ENCODE data around the gene MYOM3.

The MYOM3 gene

GRCh38 chr1:24111996-24112779 is at the start of gene MYOM3:
TSS of gene MYOM3 (minus strand) at chr1:24112135. CDS start at chr1:24108636, 3,499 bp downstream.
- DNase-seq, result peak; percentile 14 to 18

- DNase-seq, result no peak
Measured at GRCh38 chr1:24161270-24161669, 49.3 kb upstream of the MYOM3 start.

DNA sequence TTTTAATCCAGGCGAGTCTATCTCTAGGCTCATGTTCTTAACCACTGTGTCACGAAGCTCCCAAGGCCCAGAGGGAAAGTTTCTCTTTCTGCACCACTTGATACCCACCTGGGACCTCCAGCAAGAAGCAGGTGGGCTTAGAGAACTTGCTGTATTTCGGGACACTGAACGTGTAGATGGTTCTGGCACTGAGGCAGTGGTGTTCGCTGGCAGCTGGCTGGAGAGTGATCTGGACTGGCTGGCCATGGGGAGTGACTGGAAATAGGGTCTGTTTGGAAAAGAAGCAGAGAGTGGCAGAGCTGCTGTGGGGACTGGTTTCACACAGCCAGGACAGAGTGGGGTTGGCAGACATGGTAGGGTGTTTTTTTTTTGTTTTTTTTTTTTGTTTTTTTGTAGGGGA is 47.4 kb upstream of the MYOM3 start:
- no peak for DNase-seq

- no peak for DNase-seq
Measured at GRCh38 chr1:24157918-24158481, 46.1 kb upstream of the MYOM3 start.

DNA sequence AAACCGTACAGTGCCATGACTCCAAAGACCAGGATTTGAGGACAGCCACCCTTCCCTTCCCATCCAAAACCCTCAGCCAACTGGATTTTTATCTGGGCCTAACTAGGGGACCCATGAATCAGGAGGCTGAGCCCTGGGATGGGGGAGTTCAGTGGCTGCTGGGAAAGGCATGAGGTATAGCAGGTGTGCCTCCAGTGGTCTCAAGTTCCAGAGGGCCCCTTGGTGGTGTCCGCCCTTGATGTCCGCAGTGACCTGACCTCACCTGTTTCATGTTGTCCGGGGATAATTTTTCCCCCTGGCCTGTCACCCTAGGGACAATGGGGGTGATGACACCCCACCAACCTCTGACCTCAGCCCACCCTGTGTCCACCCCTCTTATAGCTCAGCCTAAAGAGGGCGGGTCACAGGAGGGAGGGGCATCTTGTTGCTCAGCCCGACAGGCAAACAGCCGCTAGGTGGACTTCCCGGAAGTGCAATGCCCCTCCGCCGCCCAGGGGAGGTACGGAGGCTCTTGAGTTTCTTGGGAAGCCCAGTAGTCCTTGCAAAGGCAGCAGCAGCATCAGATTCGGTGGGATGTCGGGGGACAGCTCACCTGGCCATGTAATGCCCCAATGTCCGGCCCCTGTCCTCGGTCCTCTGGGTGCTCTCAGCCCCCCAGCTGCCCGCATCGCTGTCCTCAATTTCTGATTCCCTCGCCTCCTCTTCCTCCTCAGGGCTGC is 44.8 kb upstream of the MYOM3 start:
- DNase-seq, result no peak

- no peak for DNase-seq
Measured at GRCh38 chr1:24155011-24155782, 43.3 kb upstream of the MYOM3 start.

DNA sequence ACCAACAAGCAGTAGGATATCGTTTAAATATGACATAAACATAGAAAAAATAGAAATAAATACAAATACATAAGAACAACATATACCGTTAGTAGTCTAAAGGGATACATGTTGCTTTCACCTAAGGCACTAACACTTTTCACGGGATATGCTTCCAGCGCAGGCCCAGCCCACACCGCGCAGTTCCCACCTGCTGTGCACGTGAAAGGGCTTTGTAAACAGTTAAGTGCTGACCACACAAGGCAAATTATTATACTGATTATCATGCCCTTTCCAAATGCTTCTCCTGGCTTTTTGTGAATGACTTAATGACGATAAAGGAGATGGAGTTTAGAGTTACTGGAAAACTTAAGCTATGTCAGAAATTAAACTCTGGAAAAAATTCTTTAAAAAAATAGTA is 42.3 kb upstream of the MYOM3 start:
- no peak for DNase-seq

DNA sequence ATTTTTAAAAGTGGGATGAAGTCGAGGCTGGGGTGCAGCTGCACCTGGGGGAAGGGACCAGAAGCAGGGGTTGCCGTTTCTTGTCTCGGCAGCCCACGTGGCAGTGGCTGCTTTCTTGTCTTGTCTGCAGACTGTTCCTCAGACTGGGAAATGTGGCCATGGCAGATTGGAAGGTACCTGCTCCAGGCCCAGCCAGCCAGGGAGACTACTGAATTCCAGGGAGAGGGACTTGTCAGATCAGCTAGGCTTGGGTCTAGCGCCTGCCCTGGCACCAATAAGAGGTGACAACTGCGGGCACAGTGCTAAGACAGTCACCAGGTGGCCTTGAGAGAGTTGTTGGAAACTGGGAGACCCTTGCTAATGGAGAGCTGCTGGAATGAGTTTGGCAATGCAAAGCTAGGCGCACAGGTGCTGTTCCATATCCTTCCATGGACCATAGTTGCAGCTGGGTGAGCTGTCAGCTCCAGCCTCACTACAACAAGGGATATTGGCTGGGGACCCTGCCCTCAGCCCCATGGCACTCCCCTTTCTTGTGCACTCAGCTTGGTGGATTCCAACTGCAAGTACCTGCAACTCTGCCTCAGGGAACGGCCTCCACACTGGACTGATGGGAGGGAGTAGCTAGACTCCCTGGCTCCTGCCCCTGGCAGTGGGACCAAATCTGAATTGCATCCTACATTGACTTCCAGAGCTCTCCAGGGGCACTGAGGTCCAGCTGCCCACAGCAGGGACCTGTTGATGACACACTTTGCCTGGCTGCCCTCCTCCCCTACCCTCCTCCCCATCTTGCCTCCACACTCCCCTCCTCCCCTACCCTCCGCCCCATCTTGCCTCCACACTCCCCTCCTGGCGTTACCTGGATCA is 40.9 kb upstream of the MYOM3 start:
- no peak for DNase-seq

DNA sequence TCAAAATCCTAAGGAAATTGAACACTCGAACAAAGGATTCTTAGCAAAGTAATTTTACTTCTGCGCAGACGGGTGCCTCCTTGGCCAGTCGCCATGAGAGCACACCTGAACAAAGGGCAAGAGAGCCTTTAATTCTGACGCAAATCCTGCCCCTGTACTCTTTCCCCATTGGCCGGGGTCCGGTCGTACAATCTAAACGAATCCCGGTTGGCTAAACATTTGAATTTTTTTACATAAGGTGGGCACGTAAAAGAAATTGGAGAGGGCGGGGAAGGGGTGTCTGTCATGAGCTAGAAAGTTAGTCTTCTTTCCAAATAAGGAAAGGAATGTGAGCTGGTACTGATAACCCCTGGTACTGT is 39.2 kb upstream of the MYOM3 start:
- no peak for DNase-seq

DNA sequence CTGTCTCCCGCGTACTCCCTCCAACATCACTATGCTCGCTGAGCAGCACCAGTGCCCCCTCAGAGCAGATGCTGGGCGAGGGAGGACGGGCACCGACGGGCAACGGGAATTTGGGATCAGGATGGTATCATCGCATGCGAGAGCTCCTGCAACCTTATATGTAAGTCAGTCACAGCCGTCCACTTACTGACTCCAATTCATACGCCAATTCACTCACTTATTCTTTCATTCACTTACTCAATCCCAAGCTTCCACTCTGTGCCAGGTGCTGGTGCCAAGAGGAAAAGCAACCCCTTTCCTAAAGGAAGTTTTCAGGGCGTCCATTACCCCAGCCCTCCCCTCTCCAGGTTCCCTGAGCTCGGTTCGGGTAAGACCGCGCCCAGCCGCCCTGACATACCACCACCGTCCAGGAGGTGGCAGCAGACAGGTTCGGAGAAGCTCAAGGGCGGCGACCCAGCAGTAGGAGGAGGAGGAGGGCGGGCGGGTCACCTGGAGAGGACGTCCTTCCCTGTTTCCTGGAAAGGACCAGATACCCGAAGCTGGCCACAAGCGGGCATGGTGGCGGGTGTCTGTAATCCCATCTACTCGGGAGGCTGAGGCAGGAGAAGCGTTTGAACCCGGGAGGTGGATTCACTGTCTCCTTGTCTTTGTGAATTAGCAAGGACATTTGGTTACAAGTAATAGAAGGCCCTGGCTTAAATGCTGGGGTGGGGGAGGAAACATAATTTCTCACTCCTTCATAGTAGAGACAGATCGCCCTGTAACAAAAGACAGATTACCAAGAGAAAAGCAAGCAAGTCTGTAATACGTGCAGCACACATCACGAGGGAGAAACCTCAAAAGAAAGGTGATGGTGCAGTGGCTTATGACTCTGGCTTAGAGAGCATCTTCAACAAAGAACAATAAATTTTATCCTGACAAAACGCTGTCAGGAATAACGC is 38.6 kb upstream of the MYOM3 start:
- DNase-seq, result peak; percentile 86 to 91

DNA sequence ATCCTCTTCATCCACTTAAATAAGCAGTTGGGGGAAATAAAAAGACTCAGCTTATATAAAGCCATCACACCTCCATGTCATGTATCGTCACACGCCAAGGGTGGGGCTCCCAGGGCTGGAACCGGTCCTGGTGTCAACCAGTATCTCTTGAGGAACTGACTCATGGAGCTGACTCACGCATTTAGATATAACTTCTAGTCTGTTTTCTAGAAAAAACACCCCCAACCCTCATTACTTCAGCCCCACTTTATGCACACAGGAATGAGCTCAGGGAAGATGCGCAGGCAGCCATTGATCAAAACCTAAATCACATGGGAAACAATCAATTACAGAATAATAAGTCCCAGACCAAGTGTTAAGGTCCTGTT is 37.9 kb upstream of the MYOM3 start:
- peak; percentile 30 for DNase-seq

GRCh38 chr1:24147816-24148215 is 35.9 kb upstream of the MYOM3 start:
- no peak for DNase-seq

DNA sequence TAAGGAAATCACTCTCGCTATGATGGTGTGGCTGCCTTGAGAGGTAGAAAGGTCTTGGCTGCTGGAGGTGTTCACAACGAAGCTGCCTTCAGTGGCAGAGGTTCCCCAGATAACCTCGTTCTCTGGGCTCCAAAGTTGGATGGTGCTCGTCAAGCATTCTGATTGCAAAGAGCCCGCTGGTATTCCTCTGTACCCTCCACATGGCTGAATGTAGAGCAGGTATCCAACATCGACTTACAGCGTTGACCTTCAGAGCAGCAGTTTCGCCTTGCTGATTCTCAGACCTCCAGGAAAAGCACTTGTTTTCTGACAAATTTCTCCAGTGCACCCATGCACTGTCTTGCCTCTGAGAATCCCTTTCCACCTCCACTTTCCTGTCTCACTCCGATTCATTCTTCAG is 35.3 kb upstream of the MYOM3 start:
- DNase-seq, result no peak

DNA sequence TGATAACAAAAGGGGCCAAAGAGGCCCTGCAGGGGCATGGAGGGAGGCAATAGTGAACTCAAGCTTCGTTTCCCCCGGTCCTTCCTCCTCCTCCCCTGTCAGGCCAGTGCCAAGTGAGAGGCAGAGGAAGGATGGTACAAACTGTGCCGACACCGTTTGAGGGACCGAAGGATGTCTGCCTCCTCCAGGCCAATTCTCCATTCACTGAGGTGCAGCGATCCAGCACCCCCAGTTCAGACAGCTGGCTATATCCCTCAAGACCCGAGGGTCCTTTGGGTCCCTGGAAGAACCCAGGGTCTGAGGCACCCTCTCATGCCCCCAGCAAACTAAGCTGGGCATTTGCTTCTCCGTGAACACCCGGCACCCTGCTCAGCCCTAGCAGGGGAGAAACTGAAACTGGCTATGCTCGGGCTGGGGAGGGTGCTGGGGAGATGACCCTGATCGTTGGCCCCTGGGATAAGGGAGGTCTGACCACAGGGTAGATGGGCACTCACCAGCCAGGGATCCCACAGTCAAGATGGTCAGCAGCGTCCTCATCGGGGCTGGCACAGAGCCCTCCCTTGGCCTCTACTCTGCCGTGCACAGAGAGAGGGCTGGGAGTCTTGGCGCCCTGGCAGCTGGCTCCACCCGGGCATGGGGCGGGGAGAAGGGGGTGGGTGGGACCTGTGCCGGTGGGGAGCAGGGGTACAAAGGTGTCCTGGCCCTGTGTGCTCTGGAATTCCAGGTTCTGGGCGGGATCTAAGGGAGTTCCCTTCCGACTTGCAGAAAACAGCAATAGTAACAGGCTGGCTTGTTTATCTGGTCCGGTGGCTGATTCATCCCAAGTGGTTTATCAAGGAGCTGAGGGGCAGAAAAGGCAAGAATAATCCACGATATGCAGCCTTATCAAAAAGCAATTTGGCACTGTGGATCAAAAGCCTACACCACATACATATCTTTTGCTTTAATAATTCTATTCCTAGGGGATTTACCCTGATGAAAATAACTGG is 30.9 kb upstream of the MYOM3 start, which contains the start of gene IL22RA1:
TSS of gene IL22RA1 (minus strand) at position 595 of the 989 bp plus-strand sequence. CDS start at position 537, 58 bp downstream.
- no peak for DNase-seq

GRCh38 chr1:24141311-24141997 is 29.5 kb upstream of the MYOM3 start:
- DNase-seq, result no peak

GRCh38 chr1:24140741-24141181 is 28.8 kb upstream of the MYOM3 start:
- DNase-seq, result no peak

DNA sequence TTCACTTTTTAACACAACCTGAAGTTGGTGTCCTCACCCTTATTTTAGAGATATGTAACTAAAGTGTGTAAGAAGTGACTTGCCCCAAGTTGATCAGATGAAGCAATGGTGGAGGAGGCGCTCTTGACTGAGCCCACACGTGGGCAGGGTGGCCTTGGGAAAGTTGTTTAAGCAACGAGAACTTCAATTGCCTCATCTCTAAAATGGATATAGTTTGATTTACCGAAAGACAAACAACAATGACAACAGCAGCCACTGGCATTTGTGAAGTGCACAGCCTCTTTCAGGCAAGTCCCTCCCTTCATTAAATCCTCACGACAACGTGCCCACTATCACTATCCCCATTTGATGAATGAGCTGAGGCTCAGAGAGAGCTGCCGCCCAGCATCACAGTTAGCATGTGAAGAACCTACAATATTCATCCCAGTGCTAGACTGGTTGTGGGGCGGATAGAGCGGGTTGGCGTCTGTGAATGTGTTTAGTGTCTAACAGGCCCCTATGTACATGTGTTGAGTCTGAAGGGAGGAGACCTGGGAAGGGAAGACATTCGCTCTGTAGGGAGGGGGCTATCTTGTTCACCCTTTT is 28.0 kb upstream of the MYOM3 start:
- DNase-seq, result no peak

- no peak for DNase-seq
Measured at GRCh38 chr1:24139222-24139489, 27.2 kb upstream of the MYOM3 start.
